ENCODE measurements around the gene KLLN. TPM values are rescaled to one million over a fixed set of nuclear protein-coding genes. Genes with fewer than 3 reads are reported as not detected.

The KLLN gene
- total RNA-seq, 3 donors from 2014 or later, result 0.32 to 0.43 (median 0.35) TPM

DNA sequence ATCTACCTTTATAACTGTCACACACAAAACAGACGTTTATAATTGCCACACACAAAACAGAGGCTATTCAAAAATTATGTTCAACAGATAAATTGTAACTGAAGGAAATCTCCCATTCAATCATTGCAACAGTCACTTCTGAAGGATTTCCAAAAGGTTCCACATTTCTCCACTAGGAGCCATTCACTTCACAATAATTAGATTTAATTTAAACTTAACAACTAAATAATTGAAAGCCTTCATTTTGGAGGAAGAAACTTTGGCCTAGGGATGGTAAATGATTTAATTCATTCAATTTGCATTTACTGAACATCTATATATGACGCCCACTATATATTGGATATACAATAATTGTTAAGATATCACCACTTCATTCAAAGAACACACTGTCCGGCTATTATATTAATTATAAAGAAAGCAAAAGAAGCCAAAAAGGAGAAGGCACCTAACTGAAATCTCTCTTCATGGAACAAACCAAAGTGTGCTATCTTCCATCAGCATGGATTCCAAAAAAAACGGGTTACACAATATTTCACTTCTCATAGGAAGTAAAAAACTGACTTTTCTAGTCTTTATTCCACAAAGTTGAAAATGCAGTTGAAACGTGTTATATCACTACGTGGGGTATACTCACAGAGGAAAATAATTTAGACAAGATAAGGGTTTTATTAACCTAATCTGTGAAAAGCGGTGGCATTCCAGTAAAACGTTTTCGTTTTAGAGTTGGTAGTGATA lies 47.0 kb downstream of the KLLN start:
- peaks cover 38% of the 10 kb centered on the region for H3K4me1 Mint-ChIP-seq (ENCODE audit: low read depth)

More for the DNA sequence above, 47.0 kb downstream of the KLLN start:
- ATAC-seq, result no peak
- Mint-ChIP-seq H3K9me3 (no peaks in the 10 kb centered on the region), H3K36me3 (ENCODE audit: insufficient read depth) (peaks cover 10% of the 10 kb centered on the region), H3K27me3 (ENCODE audit: low read depth) (no peaks in the 10 kb centered on the region), H3K4me3 (peak overlapping the region; percentile 92)
- DNase-seq, result no peak

Other genes starting within 250 kb of the KLLN start
- gene PAPSS2, start 203.7 kb downstream of the KLLN start, total RNA-seq, result under 1 TPM; 0.21 to 0.43 (median 0.41) TPM
- gene ATAD1, start 45.3 kb downstream of the KLLN start, total RNA-seq, result 10 to 100 TPM; 52.2 to 61.1 (median 52.5) TPM
- 10 to 100 TPM; 32.8 to 37.2 (median 35.5) TPM for gene PTEN, start 92 bp upstream of the KLLN start, total RNA-seq